NCI-H1930 (cell line): ENCODE data around the gene RAB7A.
A peak's percentile ranks its signal among the peaks of the same experiment; 100 is the strongest.
"Not testable (repeated sequence)": the region's sequence is repeated elsewhere in the genome, so short reads cannot be mapped to it uniquely, and the experiment has no call there.

Experiments
- DNase-seq, 2 experiments: peaks; one replicate each; lab custom pipeline; 2025; lab: John Stamatoyannopoulos, UW

RAB7A gene

DNA sequence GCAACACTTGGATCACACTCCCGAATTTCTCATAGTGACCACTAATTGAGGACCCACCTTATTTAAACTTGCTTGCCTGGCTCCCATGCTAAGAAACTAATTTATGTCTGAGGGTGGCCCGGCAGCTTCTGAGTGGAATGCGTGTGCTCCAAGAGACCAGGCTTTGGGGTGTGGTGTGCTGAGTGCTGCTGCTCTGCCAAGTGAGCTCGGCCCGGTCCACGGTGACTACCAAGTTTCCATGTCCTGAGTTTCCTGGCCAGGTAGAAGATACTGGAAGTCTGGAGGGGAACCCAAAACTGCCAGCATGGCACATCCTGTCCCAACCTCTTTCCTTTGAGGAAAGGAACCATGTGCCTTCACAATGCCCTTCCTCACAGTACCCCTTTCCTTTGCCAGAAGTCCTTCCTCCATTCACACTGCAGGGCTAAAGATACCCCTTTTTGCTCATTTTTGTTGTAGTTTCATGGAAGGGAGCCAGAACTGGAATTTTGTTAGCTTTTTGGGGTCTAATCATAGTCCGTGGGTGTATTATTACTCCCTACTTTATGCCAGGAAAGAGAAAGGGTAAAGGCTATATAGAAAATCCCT lies 94.4 kb downstream of the RAB7A start:
- DNase-seq: no peak

DNA sequence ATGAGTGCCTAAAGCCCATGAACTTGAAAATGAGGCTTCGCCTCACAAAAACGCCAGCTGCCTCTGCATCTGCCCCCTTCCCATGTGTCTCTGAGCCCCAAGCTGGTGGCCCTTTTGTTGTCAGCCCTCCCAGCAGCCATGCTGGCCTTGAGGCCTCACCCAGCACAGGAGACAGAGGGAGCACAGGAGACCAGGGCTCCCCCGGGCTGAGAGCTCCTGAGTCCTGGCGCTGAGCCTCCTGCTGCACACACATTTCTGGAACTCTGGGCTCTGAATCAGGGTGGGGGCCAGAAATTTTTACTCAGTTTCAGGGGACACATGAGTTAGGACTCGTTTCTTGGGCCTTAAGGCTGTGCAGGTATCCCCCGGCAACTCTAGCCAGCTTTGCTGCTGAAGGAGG lies 97.0 kb downstream of the RAB7A start:
- DNase-seq: no peak

DNA sequence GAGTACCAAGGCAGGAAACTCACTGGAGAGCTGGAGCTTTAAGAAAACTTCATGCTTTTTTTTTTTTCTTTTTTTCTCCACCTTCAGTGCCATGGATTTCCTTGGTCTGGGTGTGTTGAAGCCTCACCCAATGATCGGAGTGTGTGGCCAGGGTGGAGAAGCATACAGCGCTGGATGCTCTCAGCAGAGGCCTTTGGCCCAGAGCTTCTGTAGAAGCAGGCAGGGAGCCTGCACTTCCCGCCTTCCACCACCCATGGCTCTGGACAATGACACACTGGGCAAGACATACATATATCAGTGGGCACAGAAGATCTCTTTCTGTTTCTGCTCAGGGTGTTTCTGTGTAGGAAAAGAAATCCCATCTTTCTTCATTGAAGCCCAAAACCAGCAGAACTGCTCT lies 97.6 kb downstream of the RAB7A start:
- no peak for DNase-seq

DNA sequence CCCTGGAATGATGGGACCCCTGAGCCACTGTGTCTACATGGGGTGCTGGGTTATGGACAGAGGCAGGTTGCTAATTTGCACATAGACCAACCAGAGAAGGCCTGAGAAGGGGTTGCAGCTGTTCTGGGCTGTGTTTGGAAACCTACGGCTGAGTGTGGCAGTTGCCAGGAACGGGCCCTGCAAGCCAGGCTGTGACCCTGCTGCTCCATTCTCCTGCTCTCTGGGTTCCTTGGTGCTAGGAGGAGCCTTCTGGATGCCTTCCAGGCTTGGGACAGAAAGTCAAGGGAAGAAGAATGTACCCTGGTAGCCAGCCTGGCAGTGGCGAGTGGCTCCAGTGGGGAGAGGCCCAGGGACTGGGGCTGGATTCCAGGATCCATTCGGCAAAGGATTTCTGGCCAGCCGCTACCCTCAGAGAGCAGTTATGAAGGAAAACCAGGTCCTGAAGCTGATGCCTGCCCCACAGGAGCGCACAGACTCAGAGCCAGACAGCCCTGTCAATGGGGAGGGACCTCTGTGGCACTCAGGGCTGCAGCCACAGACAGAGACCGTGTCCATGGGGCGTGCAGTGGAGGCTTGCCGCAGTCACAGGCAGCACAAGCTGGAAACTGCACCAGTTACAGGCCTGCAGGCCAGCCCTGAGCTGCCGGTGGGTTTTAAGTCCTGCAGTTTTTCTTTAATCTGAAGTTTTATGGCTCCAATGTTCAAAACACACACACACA lies 98.3 kb downstream of the RAB7A start:
- no peak for DNase-seq

DNA sequence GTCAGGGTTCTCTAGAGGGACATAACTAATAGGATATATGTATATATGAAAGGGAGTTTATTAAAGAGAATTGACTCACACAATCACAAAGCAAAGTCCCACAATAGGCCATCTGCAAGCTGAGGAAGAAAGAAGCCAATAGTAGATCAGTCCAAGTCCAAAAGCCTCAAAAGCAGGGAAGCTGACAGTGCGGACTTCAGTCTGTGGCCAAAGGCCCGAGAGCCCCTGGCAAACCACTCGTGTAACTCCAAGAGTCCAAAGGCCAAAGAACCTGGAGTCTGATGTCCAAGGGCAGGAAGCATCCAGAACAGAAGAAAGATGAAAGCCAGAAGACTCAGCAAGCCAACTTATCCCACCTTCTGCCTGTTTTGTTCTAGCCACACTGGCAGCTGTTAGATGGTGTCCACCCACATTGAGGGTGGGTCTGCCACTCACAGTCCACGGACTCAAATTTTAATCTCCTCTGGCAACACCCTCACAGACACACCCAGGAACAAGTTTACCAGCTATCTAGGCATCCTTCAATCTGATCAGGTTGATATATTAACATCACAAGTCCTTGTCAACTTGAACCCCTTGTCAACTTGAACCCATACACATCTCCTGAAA lies 99.2 kb downstream of the RAB7A start:
- no peak for DNase-seq

DNA sequence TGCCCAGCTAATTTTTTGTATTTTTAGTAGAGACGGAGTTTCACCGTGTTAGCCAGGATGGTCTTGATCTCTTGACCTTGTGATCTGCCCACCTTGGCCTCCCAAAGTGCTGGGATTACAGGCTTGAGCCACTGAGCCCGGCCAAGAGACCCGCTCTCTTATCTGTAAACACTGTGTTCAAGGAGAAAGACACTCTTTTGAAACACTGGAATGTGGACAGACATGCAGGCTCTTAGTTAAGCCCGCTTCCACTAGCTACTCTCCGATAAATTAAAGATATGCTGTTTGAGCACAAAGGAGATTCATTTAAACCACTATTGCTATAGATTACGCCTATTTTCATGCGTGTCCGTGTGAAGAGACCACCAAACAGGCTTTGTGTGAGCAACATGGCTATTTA lies 103.1 kb downstream of the RAB7A start:
- not testable (repeated sequence) for DNase-seq

DNA sequence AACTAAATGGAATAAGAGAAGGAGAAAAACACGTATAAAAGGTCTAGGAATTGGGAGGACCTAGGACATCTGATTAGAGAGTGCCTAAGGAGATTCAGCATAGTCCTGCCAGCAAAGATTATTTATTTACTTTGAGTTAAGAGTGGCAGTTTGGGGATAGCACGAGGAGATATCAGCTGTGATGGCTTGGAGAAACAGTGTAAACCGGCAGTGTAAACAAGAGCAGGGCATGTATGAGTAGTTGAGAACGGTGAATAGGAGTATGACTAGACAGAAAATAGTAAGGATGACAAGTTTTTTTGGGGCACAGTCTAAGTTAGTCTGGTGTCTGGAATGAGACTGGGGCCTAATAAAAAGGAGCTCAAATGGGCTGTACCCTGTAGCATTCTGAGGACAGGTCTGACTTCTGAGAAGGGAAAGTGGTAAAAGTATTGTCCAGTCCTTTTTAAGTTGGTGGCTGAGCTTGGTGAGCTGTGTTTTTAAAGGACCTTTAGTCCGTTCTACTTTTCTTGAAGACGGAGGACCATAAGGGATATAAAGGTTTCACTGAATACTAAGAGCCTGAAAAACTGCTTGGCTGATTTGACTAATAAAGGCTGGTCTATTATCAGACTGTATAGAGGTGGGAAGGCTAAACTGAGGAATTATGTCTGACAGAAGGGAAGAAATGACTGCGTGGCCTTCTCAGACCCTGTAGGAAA lies 104.1 kb downstream of the RAB7A start:
- DNase-seq: not testable (repeated sequence)

DNA sequence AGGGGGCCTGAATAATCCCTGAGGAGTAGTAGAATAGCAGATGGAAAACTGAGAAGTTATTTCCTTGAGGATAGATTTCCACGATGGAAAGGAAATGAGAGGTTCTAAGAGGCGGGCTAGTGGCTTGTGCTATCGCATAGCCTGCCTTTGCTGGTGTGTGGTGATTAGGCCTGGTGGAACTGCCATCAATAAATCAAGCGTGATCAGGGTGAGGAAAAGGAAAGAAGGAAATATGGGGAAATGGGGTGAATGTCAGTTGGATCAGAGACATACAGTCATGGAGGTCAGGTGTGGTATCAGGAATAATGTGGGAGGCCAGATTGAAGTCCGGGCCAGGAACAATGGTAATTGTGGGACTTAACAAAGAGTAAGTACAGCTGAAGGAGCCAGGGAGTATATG lies 104.8 kb downstream of the RAB7A start:
- not testable (repeated sequence) for DNase-seq

DNA sequence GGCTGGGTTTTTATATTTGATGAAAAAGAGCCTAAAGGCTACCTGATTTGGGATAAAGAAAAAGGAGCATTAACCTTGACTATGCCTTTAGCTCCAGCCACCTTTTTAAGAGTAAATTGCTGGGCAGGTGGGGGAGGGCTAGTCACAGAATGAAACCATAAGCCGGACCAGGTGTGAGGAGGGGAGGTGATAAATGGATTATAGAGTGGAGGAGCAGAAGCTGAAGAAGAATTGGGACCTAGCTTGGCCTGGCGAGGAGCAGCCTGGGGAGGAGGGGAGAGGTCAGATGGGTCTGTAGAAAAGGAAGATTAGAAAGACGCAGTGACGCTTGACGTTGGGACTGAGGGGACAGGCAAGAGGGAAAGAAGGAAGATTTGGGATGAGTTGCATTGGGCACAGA lies 107.0 kb downstream of the RAB7A start:
- DNase-seq: not testable (repeated sequence)

DNA sequence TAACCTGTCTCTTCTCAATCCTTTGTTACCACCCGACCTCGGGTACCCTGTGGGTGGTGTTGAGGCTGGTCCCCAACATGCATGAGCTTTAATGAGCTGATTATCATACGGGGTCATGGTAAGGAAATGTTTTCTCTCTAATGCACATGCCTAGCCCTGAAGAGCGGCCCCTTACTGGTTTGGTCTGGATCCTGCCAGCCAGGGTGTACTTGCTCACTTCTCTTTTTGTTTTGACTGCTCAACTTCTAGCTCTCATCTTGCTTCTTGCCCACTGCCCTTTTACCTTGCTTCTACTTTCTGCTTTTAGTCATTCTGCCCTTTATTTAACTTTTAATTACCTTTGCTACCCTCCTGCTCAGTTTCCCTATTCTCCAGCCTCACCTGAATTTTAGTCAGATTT lies 109.1 kb downstream of the RAB7A start:
- no peak for DNase-seq

DNA sequence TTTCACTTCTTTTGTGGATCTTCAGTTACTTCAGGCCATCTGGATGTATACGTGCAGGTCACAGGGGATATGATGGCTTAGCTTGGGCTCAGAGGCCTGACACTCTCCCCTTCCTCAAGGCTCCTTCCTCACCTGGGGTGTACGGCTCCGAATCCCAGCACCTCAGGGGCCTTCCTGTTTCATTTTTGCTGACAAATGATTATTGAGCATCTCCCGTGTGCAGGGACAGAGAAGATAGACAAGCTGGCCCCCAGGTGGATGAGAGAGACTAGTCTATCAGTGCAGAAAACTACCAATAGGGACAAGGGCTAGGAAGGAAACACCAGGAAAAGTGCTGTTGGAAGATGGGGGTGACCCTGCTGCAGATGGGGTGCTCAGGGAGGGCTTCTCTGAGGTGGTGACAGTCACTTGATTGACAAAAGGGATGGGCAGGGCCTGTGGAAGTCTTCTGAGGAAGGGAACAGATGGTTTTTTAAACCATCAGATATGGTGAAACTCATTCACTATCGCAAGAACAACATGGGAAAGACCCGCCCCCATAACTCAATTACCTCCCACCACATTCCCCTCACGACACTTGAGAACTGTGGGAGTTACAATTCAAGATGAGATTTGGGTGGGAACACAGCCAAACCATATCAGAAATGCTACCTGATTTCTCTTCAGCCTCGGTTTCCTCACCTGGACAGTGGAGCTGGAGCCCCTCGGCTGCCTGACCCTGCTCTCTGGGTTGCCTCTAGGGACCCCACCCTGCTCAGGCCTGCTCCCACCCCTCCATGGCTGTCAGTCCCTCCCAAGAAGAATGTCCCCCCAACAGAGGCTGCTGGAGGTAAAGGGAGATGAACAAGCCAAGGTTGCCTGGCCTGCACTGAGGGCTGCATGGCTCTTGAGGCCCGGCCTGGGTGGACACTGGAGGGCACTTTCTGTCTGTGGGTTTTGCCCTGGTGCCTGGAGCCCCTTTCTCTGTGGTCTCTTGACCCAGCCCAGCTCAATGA lies 116.2 kb downstream of the RAB7A start:
- DNase-seq: no peak

DNA sequence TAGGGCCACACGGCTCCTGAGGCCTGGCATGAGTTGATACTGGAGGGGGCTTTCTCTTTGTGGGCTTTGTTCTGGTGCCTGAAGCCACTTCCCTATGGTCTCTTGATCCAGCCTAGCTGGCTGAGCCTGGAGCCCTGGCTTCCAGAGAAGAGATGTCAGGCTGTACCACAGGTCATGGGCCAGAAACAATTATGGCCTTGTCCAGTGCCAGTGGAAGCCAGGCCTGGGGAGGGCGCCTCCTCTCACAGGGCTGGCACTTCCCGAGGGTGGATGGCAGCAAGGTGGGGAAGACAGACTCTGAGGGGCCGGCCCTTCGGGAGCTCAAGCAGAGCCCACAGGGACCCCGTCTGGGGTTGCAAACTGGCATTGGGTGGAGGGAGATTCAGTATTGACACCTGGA lies 118.5 kb downstream of the RAB7A start:
- DNase-seq: no peak

DNA sequence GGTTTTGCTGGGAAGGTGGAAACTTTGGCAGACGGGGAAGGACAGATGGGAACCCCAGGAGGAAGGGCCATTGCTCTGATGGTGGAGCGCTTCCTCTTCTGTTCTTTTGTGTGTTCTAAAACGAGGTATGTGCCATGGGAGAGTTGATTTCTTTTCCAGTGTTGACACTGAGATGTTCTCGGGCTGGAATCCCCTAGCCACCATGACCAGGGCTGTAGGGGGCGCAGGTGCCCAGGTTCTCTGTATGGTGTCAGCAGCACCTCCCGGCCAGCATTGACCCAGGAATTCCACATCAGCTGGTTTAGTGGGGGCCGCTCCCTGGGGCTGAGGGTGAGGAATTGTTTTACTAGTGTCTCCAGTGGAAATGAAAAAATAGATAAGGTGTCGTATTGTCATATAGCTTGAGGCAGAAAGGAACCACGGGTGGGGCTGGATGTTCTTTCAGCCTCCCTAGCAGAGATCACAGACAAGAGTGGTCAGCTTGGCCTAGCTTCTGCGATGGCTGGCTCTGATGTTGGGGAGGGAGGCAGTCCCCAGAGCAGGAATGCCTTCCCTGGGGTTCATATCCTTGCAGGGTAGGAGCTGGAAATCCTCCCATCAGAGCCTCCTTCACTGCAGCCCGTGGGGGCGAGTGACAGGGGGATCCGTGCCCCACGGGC lies 119.3 kb downstream of the RAB7A start:
- peak in 1 of 2 experiments; percentile 55 for DNase-seq

DNA sequence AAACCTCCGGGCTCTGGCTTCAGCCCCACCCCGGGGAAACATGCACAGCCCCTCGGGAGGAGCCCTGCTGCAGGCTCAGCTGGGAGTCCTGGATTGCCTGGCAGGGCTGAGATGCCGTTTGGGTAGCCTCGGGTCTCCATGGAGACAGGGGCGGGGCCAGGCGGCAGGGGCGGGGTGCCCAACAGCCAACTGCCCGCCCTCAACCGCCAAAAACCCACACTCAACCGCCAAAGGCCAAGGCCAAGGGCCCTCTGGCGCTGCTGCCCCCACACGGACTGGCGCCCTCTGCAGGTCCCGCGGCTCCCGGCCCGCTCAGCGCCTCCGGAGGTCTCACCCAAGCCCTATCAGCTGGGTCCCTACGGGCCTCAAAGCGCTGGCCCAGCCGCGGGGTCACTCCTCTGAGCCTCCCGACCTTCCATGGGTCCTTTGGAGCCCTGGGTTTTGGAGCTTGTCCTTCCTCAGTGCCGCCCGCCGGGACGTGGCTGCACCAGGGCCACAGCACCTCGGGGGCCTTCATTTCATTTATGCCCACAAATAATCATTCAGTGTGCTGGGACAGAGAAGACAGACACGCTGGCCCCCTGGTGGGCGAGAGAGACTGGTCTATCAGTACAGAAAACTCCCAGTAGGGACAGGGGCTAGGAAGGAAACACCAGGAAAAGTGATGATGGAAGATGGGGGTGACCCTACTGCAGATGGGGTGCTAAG lies 119.9 kb downstream of the RAB7A start:
- DNase-seq: peak; percentile 83 to 88

DNA sequence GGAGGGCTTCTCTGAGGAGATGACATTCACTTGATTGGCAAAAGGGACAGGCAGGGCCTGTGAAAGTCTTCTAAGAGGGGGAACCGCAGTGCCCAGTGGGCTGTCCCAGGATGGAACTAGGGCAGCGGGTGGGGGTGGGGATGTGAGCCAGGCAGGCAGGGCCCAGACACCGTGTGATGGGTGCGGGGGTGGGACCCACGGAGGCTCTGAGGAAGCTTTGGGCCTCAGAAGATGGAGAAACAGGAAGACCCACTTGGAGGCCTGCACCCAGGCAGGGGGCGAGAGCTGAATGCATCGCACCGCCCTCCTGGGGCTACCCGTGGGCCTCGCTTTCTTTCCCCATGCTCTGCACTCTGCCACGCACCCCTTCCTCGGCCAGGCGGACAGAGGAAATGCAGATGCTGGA lies 120.5 kb downstream of the RAB7A start:
- no peak for DNase-seq

DNA sequence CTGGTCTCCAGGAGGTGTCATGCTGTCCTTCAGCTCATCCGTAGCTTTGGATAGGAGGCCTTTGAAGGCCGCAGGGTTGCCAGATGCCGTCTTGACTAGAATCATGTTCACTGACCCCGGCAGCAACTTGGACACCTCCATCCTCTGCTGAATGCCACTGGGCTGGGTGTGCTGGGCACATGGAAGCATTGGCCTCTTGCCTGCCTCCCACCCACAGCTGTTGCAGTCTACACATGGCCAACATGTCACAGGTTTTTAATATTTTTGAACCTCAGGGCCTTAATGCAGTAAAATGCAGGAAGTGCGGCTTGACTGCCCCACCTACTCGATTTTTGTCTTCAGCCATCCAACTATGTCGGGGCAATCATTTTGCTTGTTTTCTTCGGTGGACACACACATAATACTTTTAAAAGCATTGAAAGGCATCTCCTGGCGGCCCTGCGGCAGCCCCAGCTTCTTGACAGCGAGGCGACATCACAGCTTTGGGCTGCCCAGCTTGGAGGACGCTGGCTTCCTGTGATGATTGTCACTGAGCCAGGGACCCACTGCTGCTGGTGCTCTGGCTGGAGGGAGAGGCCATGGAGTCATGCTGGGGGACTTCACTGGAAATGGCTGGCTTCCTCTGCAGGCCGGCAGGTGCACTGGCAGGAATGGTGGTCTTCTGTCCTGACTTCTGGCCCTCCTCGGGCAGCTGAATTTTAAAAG lies 121.8 kb downstream of the RAB7A start:
- no peak for DNase-seq

DNA sequence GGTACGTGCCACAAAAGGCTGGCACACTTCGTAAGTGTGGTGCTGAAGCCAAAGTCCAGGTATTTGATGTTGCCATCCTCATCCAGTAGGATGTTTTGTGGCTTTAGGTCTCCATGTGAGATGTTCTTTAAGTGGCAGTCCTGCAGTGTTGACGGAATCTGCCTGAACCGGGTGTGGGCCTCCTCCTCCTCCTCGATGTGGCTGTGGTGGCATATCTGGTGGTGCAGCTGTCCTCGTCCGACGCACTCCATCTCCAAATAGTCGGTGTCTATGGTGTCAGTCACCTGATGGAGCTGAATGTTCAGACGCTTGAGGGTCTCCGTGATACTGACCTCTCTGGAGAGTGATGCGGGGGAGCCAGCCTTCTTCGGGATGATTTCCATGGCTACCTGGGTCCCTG lies 123.0 kb downstream of the RAB7A start:
- no peak for DNase-seq

DNA sequence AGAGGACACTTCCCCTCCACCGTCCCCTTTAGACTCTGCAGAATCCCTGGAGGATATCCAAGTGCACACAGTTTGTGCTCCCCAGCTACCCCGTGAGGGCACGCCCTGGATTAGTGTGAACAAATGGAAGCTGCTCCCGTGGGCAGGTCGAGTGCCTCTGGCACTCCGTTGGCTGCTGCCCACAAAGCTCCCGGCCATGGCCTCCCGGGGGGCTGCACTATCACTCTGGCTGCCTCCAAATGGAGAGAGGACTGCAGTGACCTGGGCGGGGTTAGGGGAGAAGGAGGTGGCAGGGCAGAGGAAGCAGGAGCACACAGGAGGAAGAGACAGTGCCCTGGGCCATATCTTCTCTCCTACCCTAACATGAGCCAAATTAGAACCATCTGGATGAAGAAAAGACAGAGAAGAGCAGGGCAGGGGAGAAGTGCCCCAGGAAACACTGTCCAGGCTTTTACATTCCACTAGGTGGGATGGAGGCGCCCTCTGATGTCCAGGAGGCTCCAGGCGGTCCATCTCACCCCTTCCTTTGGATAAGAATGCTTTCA lies 124.0 kb downstream of the RAB7A start:
- DNase-seq: no peak

DNA sequence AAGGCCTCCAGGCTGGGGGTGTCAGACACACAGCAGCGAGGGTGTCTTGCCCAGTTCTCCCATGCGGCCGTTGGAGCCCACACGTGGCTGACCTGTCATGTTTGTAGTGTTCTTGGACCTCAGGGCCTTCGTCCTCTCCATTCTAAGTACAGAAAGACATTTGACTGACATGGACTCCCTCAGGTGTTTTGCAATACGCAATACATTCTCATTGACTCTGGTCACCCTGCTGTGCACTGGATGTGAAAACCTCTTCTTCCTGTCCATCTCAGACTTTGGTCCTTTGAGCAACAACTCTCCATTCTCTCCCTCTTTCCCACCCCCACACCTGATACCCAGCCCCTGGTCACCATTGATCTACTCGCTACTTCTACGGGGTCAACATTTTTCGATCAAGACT lies 124.6 kb downstream of the RAB7A start:
- no peak for DNase-seq

DNA sequence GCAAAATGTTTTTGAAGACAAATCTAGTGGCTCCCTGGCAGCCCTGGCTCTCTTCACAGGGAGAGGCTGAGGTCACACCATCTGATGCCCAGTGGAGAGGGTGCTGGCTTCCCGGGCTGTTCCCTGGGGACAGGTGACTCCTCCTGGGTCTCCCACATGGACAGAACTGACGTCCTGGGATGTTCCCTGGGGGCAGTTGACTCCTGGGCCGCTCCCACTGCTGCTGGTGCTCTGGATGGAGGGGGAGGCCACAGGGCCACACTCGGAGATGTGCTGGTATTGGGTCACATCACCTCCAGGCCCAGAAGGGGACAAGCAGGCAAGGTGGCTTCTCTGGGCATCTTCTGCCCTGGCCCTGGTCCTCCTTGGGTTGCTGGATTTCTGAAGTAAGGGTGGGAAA lies 125.6 kb downstream of the RAB7A start:
- DNase-seq: no peak
